Nucleus accumbens (tissue), 56 donors: ENCODE results near the gene PKDREJ.
"Not testable (repeated sequence)": the region's sequence is repeated elsewhere in the genome, so short reads cannot be mapped to it uniquely, and the experiment has no call there.

Experiments
- DNase-seq, 56 donors: peaks; one replicate each; lab custom pipeline; 2025; lab: John Stamatoyannopoulos, UW

PKDREJ gene, protein sequence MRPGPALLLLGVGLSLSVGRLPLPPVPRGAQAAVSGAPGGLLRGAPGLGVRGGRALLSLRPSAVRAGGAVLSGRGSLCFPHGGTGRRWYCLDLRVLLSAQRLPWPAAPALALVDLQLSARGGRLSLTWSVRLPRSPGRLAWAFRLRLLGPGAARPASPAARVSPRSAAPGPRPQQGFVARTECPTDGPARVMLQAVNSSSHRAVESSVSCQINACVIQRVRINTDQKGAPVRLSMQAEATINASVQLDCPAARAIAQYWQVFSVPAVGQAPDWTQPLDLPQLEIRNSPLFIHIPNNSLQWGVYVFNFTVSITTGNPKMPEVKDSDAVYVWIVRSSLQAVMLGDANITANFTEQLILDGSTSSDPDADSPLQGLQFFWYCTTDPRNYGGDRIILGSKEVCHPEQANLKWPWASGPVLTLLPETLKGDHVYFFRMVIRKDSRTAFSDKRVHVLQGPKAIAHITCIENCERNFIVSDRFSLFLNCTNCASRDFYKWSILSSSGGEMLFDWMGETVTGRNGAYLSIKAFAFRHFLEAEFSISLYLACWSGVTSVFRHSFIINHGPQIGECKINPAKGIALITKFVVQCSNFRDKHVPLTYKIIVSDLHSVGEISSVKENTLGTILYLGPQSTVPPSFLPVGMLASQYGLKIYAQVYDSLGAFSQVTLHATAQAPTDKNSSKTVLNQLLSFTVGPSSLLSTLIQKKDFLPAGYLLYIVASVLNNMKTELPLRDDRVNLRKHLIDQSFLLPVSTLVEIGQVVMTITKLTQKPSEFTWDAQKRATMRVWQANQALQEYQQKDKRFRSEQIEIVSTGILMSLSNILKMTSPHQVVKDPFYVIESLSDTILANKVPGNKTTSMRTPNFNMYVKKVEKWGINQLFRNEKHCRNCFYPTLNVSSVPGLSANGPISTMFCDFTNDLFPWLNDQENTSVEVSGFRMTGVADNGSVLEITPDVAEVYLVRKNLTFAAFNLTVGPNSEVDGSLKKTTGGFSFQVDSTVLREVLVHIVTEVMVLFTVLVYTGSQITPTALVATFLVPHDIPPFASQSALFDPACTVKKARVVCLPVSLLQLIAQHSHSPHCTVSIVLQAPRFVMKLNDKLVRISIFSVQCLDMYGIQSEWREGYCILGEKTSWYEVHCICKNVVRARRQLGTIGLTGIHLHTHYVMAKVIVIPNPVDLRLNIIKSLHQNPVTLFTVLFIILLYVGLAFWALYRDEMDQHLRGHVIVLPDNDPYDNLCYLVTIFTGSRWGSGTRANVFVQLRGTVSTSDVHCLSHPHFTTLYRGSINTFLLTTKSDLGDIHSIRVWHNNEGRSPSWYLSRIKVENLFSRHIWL (N-terminal part only)

GRCh38 chr22:46263216-46263590 is at the start of gene PKDREJ:
PKDREJ (minus strand) TSS chr22:46263343; CDS start chr22:46263322, 21 bp downstream.
- DNase-seq: no peak

DNA sequence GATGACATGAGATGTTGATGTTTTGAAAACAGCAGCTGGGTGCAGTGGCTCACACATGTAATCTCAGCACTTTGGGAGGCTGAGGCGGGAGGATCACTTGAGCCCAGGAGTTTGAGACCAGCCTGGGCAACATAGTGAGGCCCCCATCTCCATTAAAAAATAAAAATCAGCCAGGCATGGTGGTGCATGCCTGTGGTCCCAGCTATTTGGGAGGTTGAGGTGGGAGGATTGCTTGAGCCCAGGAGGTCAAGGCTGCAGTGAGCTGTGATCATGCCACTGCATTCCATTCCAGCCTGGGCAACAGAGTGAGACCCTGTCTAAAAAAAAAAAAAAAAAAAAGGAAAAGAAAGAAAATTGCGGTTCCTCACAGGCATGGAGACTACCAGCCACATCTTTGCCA is 49.7 kb upstream of the PKDREJ start:
- DNase-seq: not testable (repeated sequence)

- no peak for DNase-seq
Observed at GRCh38 chr22:46312056-46312455, 48.9 kb upstream of the PKDREJ start.

- DNase-seq: no peak
Observed at GRCh38 chr22:46309526-46310085, 46.5 kb upstream of the PKDREJ start.

DNA sequence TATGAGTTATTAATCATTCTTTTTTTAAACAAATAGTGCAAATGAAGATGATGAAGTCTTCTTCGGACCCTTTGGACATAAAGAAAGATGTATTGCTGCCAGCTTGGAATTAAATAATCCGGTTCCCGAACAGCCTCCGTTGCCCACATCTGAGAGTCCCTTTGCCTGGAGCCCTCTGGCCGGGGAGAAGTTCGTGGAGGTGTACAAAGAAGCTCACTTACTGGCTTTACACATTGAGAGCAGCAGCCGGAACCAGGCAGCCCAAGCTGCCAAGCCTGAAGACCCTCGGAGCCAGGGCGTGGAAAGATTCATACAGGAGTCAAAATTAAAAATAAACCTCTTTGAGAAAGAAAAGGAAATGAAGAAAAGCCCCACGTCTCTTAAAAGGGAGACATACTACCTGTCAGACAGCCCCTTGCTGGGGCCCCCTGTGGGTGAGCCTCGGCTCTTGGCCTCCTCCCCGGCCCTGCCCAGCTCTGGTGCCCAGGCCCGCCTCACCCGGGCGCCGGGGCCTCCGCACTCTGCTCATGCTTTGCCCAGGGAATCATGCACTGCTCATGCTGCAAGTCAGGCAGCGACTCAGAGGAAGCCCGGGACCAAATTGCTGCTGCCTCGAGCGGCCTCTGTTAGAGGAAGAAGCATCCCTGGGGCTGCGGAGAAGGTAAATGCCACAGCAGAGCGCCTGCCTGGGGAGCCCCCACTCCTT is 45.3 kb upstream of the PKDREJ start:
- no peak for DNase-seq

DNA sequence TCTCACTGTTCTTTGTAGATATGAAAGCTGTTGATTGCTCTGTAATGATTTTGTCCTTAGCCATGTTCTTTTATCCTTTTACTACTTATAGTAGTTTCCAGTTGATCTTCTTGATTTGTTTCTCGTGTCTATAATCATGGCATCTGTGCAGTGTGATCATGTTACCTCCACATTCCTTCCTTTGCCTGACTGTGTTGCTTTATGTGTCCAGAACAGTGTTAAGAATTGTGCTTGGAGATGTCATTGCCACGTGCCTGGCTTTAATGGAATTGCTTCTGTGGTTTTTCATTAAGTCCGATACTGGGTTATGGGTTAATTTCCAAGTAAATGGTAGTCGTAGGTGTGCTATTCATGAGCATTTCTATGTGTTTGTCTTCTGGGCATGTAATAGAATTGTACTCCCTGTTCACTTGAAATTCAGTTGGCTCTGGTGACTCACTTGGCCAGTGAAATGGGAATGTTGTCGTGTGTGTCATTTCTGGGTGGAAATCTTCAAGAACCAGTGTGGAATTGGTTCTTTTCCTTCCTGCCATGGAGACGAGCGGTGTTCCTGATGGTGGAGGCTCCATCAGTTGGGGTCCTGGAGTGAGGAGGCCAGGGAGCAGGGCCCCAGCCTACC is 40.3 kb upstream of the PKDREJ start:
- DNase-seq: no peak

GRCh38 chr22:46300491-46300890 is 37.3 kb upstream of the PKDREJ start:
- no peak for DNase-seq

DNA sequence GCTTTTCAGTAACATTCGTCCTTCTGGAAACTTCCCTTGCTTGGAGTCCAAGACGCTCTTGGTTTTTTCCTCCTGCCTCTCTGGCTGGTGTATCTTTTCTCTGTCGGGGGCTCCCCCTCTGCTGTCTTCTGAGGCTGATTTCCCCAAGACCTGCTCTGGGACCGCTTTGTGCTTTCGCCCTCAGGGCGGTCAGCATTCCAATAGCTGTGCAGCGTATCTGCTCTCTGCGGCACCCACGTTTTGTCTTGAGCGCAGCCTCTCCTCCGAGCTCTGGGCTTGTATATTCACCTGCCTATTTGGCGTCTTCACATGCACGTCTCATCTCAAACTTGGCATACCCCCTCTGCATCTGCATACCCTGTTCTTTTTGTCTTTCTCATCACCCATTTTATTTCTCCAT is 36.0 kb upstream of the PKDREJ start:
- no peak for DNase-seq

- DNase-seq: no peak
Observed at GRCh38 chr22:46297151-46297812, 34.1 kb upstream of the PKDREJ start.

- peak; percentile 63 to 98 (median 94) for DNase-seq
Observed at GRCh38 chr22:46296257-46297150, 33.4 kb upstream of the PKDREJ start, which contains the start of gene GTSE1. GTSE1 (plus strand) TSS chr22:46296870; CDS start chr22:46297401, 531 bp downstream.

DNA sequence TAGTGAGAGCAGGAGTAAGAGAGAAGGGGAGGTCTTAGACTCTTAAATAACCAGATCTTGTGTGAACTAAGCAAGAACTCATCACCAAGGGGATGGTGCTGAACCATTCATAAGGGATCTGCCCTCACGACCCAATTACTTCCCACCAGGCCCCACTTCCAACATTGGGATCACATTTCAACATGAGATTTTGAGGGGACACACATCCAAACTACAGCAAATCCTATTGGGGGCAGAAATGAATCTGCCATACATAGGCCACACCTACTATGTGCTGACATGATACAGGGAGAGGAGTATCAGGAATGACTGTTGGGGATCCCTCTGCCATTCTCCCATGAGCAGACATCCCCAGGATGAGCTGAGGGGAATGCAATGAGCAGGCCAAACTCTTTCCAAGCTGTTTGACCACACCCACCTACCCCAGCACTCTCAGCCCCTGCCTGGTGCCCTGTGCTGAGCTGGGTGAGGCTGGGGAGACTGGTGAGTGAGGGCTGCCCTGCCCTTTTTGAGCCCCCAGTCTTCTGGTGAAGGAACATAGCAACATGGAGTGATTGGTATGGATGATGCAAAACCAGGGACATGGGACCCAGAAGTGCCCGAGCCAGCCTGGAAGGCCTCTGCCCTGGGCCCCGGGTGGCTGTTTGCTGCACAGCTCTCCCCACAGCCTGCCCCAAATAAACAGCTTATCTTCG is 32.3 kb upstream of the PKDREJ start:
- DNase-seq: no peak

DNA sequence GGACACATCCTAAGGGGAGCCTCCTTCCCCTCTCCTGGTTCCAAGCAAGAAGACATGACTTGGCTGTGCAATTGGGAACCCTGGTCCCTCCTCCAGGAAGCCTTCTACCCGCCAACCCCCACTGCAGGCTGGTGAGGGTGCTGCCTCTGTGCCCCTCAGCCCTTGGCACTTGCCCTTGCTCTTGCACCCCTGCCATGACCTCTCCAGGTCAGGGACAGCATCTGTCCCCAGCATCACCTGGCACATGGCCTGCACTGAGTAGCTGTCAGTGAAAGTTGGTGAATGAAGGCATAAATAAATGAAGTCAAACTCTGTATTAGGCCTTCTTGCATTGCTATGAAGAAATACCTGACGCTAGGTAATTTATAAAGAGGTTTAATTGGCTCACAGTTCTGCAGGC is 31.6 kb upstream of the PKDREJ start:
- no peak for DNase-seq

GRCh38 chr22:46293577-46294260 is 30.6 kb upstream of the PKDREJ start:
- DNase-seq: peak in 44 of 56 donors; percentile 7 to 88 (median 56)

GRCh38 chr22:46292732-46293131 is 29.6 kb upstream of the PKDREJ start:
- DNase-seq: peak in 1 of 56 donors; percentile 29

DNA sequence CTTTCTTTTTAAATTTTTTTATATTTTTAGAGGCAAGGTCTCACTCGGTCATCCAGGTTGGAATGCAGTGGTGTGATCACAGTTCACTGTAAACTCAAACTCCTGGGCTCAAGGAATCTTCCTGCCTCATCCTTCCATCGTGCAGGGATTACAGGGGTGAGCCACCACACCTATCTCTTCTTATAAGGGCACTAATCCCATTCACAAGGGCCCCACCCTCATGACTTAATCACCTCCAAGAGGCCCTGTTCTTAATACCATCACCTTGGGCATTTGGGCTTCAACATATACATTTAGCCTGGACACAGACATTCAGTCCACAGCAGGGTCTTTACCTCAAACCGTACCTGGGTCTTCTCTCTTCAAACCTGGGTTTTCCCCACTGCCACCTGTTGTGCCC is 29.0 kb upstream of the PKDREJ start:
- DNase-seq: no peak
